Esophagus mucosa (tissue), 1 donor: ENCODE measurements around the gene CHRD. TPM values are rescaled to one million over a fixed set of nuclear protein-coding genes. Genes with fewer than 3 reads are reported as not detected.
"Not testable (repeated sequence)": the region's sequence is repeated elsewhere in the genome, so short reads cannot be mapped to it uniquely, and the experiment has no call there.

Source experiments
- ATAC-seq: fragments of 200-7000 bp; cut with Tn5 transposase; one replicate; pipeline ENCODE4 v1.9.1; 2020
- total RNA-seq: library from RNA; stranded (reverse); gene quantifications from one replicate; pipeline ENCODE4 v1.2.4, GENCODE V29; 2023
- donor health status: DM: yes; HTN: yes; CAD: no.

CHRD gene
- 0.84 TPM for total RNA-seq

GRCh38 chr3:184379358-184380184 is at the start of gene CHRD:
TSS of gene CHRD (plus strand) at chr3:184380054. CDS start at chr3:184380319, 265 bp downstream.
- ATAC-seq: no peak

GRCh38 chr3:184332370-184333090 is 47.3 kb upstream of the CHRD start:
- no peak for ATAC-seq

- no peak for ATAC-seq
Observed at GRCh38 chr3:184333190-184333589, 46.7 kb upstream of the CHRD start.

GRCh38 chr3:184333700-184334099 is 46.2 kb upstream of the CHRD start:
- ATAC-seq: no peak

GRCh38 chr3:184334470-184335158 is 45.2 kb upstream of the CHRD start:
- peak; percentile 49 for ATAC-seq

- ATAC-seq: no peak
Observed at GRCh38 chr3:184335291-184335660, 44.6 kb upstream of the CHRD start.

GRCh38 chr3:184335661-184336546 is 44.0 kb upstream of the CHRD start:
- ATAC-seq: peak; percentile 75

GRCh38 chr3:184336547-184337398 is 43.1 kb upstream of the CHRD start:
- ATAC-seq: peak; percentile 1

- no peak for ATAC-seq
Observed at GRCh38 chr3:184337399-184337714, 42.5 kb upstream of the CHRD start, which contains the start of gene FAM131A. TSS of gene FAM131A (plus strand) at chr3:184337600. CDS start at chr3:184337631, 31 bp downstream.

GRCh38 chr3:184337981-184338380 is 41.9 kb upstream of the CHRD start:
- ATAC-seq: no peak

GRCh38 chr3:184338511-184338945 is 41.3 kb upstream of the CHRD start:
- peak; percentile 10 for ATAC-seq

GRCh38 chr3:184339001-184339400 is 40.9 kb upstream of the CHRD start:
- ATAC-seq: no peak

GRCh38 chr3:184339451-184340135 is 40.3 kb upstream of the CHRD start:
- not testable (repeated sequence) for ATAC-seq

- ATAC-seq: peak; percentile 74
Observed at GRCh38 chr3:184341925-184342324, 37.9 kb upstream of the CHRD start.

- no peak for ATAC-seq
Observed at GRCh38 chr3:184343200-184343876, 36.5 kb upstream of the CHRD start.

- ATAC-seq: no peak
Observed at GRCh38 chr3:184344579-184345316, 35.1 kb upstream of the CHRD start.

- ATAC-seq: peak; percentile 86
Observed at GRCh38 chr3:184345317-184346144, 34.3 kb upstream of the CHRD start.

GRCh38 chr3:184346480-184347190 is 33.2 kb upstream of the CHRD start:
- ATAC-seq: no peak
